Cardiac muscle cell (in vitro differentiated cells and primary cell): ENCODE results near the gene CDH4. TPM values are rescaled to one million over a fixed set of nuclear protein-coding genes. Genes with fewer than 3 reads are reported as not detected.

Source experiments
- DNase-seq, 2 donors: peaks; one replicate each; pipeline versions ENCODE4 v3.0.0 to v3.0.0-alpha.2; 2010 to 2017; ENCODE audit warnings: low read depth in 1 of 2, low spot score in 1 of 2
- H3K27ac ChIP-seq: fragments of 200-600 bp; sonication (generic); 2 replicates; pipeline ENCODE4 v1.5.1; 2016
- H3K27me3 ChIP-seq: fragments of 200-600 bp; sonication (generic); 2 replicates; pipeline ENCODE4 v1.6.0; 2016; ENCODE audit warnings: control low read depth
- H3K36me3 ChIP-seq: fragments of 200-600 bp; sonication (generic); 2 replicates; pipeline ENCODE4 v1.5.1; 2016; ENCODE audit warnings: control low read depth
- H3K4me1 ChIP-seq: fragments of 200-600 bp; sonication (generic); 2 replicates; pipeline ENCODE4 v1.8.1; 2017; ENCODE audit warnings: low read depth, mild to moderate bottlenecking, mixed run types
- H3K4me3 ChIP-seq: fragments of 200-600 bp; sonication (generic); 2 replicates; pipeline ENCODE4 v1.5.1; 2016; ENCODE audit warnings: mild to moderate bottlenecking
- H3K9me3 ChIP-seq: fragments of 200-600 bp; sonication (generic); 2 replicates; pipeline ENCODE4 v1.5.1; 2017; ENCODE audit warnings: low read depth, mild to moderate bottlenecking, control low read depth
- polyA plus RNA-seq: library from polyadenylated mRNA; unstranded; fragments of >200 nt; fragmentation: Nextera tagmentation; extraction: Ambion mirVana; gene quantifications from 2 replicates; pipeline ENCODE4 v1.2.1, GENCODE V29; 2016
- total RNA-seq: library from RNA; depleted of rRNA; stranded (reverse); fragments of >200 nt; gene quantifications from 2 replicates; pipeline ENCODE4 v1.2.3, GENCODE V29; 2016
- TF ChIP-seq, protein P1 (sequence below): IDR thresholded peaks from 2 replicates; pipeline ENCODE4 v1.5.1; 2012; ENCODE audit warnings: low read depth, mild to moderate bottlenecking, low read length

CDH4 gene
- total and polyA plus RNA-seq, 2 experiments from 2014 or later, result 0.43 to 0.80 TPM

DNA sequence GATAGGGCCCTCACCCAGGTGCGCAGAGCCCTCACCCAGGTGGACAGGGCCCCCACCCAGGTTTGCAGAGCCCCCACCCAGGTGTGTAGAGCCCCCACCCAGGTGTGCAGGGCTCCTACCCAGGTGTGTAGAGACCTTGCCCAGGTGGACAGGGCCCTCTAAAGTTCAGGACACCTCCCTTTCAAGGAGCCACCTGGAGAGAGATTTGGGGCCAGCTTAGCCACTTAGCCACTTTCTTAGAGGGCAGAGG lies 533.4 kb downstream of the CDH4 start:
- H3K4me1 ChIP-seq, result peaks cover 5% of the 10 kb centered on the region
- H3K9me3 ChIP-seq, result no peaks in the 10 kb centered on the region
- no peak overlapping the region for H3K27ac ChIP-seq
- no peak for DNase-seq
- no peaks in the 10 kb centered on the region for H3K36me3 ChIP-seq
- H3K27me3 ChIP-seq, result no peaks in the 10 kb centered on the region
- TF ChIP-seq, protein P1, sequence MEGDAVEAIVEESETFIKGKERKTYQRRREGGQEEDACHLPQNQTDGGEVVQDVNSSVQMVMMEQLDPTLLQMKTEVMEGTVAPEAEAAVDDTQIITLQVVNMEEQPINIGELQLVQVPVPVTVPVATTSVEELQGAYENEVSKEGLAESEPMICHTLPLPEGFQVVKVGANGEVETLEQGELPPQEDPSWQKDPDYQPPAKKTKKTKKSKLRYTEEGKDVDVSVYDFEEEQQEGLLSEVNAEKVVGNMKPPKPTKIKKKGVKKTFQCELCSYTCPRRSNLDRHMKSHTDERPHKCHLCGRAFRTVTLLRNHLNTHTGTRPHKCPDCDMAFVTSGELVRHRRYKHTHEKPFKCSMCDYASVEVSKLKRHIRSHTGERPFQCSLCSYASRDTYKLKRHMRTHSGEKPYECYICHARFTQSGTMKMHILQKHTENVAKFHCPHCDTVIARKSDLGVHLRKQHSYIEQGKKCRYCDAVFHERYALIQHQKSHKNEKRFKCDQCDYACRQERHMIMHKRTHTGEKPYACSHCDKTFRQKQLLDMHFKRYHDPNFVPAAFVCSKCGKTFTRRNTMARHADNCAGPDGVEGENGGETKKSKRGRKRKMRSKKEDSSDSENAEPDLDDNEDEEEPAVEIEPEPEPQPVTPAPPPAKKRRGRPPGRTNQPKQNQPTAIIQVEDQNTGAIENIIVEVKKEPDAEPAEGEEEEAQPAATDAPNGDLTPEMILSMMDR, result no peak
- no peak overlapping the region for H3K4me3 ChIP-seq

DNA sequence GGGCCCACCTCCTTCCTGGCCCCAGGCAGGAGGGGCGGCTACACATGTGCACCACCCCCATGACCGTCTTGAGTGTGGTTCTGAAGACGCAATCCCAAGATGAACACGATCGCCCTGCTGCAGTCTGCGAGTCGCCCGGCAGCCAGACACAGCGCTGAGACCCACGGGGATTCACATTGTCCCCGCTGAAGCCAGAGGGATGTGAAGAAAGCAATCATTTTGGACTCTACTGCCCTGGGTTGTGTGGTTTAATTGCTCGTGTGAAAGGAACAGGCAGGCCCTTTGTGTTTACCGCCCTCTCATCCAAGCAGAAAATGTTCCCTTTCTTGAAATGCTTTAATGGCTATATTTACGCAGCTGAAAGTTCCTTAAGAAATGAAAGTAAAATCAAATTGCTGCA lies 534.2 kb downstream of the CDH4 start:
- Histone ChIP-seq H3K4me1 (peaks cover 5% of the 10 kb centered on the region), H3K4me3 (no peak overlapping the region), H3K36me3 (no peaks in the 10 kb centered on the region), H3K27me3 (no peaks in the 10 kb centered on the region), H3K9me3 (no peaks in the 10 kb centered on the region), H3K27ac (no peak overlapping the region)
- TF ChIP-seq, protein P1, result no peak
- no peak for DNase-seq

DNA sequence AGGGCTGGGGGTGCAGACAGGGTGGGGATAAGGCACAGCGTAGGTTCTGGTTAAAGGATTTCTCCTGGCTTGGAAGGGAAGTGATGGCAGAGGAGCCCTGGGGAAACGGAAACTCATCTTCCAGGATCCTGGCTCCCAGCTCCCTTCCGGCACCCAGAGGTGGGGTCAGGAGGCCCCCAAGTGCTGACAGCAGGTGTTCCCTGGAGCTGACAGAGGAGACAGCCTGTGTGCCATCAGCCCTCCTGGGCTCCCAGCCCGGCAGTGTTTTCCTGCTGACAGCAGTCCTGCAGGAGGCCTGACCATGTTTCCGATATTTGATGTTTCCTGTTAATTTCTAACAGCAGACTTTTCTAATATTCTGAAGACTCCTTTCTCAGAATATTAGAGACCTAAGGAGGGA lies 536.3 kb downstream of the CDH4 start:
- no peak overlapping the region for H3K4me3 ChIP-seq
- H3K9me3 ChIP-seq, result no peaks in the 10 kb centered on the region
- H3K36me3 ChIP-seq, result no peaks in the 10 kb centered on the region
- no peak overlapping the region for H3K27ac ChIP-seq
- no peaks in the 10 kb centered on the region for H3K27me3 ChIP-seq
- TF ChIP-seq, protein P1, result no peak
- peaks cover 5% of the 10 kb centered on the region for H3K4me1 ChIP-seq
- DNase-seq, result no peak

DNA sequence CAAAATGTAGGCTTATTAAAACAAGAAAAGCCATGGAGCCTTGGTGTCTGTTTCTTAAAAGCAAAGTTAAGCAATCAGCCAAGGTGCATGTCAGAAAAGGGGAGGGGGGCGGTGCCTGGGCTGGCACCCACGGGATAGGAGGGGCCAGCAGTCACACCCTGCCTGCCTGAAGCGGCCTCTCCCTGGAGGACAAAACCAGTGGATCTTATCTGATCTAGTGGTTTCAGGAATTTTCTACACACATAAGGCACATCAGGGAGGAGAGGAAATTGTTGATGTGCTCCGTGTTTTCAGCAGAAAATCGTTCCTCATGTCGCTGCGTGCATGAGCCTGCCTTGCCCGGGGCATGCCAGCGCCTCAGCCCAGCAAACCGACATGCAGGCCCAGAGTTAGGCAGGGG lies 537.3 kb downstream of the CDH4 start:
- no peak for DNase-seq
- H3K4me1 ChIP-seq, result peaks cover 5% of the 10 kb centered on the region
- no peaks in the 10 kb centered on the region for H3K9me3 ChIP-seq
- TF ChIP-seq, protein P1, result no peak
- H3K27me3 ChIP-seq, result no peaks in the 10 kb centered on the region
- H3K27ac ChIP-seq, result no peak overlapping the region
- no peaks in the 10 kb centered on the region for H3K36me3 ChIP-seq
- no peak overlapping the region for H3K4me3 ChIP-seq

DNA sequence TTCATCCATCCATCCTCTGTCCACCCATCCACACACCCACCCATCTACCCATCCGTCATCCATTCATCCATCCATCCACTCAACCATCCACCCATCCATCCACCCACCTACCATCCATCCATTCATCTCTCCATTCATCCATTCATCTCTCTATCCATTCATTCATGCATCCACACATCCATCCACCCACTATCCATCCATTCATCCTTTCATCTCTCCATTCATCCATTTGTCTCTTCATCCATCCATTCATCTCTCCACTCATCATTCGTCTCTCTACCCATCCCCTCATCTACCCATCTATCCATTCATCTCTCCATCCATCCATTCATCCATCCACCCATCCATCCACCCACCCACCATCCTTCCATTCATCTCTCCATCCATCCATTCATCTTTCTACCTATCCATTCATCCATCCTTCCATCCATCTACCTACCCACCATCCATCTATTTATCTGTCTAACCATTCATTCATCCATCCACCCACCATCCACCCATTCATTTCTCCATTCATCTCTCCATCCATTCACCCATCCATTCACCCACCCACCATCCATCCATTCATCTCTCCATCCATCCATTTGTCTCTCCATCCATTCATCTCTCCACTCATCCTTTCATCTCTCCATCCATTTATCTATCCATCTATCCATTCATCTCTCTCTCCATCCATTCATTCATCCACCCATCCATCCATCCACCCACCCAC lies 538.2 kb downstream of the CDH4 start:
- TF ChIP-seq, protein P1, result no peak
- no peak for DNase-seq

More for the DNA sequence above, 538.2 kb downstream of the CDH4 start:
- no peak overlapping the region for H3K27ac ChIP-seq
- H3K4me3 ChIP-seq, result no peak overlapping the region
- H3K9me3 ChIP-seq, result no peaks in the 10 kb centered on the region
- no peaks in the 10 kb centered on the region for H3K36me3 ChIP-seq
- no peaks in the 10 kb centered on the region for H3K27me3 ChIP-seq
- H3K4me1 ChIP-seq, result peaks cover 5% of the 10 kb centered on the region
